Activated T-cell treated with anti-CD3 and anti-CD28 coated beads, Interleukin-2, amount 50 U/mL, for 4 hours (primary cell): Measurements from ENCODE around the gene NET1. TPM values are rescaled to one million over a fixed set of nuclear protein-coding genes. Genes with fewer than 3 reads are reported as not detected.

ENCODE experiments used
- ATAC-seq, 2 donors: fragments of 200-7000 bp; cut with Tn5 transposase; one replicate each; pipeline ENCODE4 v1.10.0; 2021
- DNase-seq: peaks from one replicate; pipeline ENCODE4 v3.0.0-alpha.2; 2020
- H3K27me3 Mint-ChIP-seq: one replicate; pipeline ENCODE4 v1.8.0; 2021; ENCODE audit warnings: low read depth, mixed read lengths
- H3K36me3 Mint-ChIP-seq: one replicate; pipeline ENCODE4 v1.8.0; 2022; ENCODE audit warnings: mixed read lengths; ENCODE audit not compliant: insufficient read depth
- H3K4me1 Mint-ChIP-seq: one replicate; pipeline ENCODE4 v1.8.0; 2021; ENCODE audit warnings: low read depth, mixed read lengths
- H3K4me3 Mint-ChIP-seq: one replicate; pipeline ENCODE4 v1.8.0; 2021; ENCODE audit warnings: mild to moderate bottlenecking, moderate library complexity, mixed read lengths
- H3K9me3 Mint-ChIP-seq: one replicate; pipeline ENCODE4 v1.8.0; 2021; ENCODE audit warnings: mixed read lengths
- total RNA-seq, 3 donors: library from RNA; stranded (reverse); gene quantifications; one replicate each; pipeline ENCODE4 v1.2.1, GENCODE V29; 2021

Gene NET1
- total RNA-seq, 3 donors from 2014 or later, result 12.7 to 35.4 (median 17.6) TPM

GRCh38 chr10:5458949-5459747 lies 46.8 kb downstream of the NET1 start:
- no peak for ATAC-seq
- Mint-ChIP-seq H3K4me1 (peaks cover 7% of the 10 kb centered on the region), H3K36me3 (peaks cover 9% of the 10 kb centered on the region)

GRCh38 chr10:5460468-5461202 lies 48.3 kb downstream of the NET1 start:
- H3K27me3 Mint-ChIP-seq, result no peaks in the 10 kb centered on the region
- peaks cover 7% of the 10 kb centered on the region for H3K4me1 Mint-ChIP-seq
- DNase-seq (no peak), ATAC-seq (no peak)
- H3K36me3 Mint-ChIP-seq, result peaks cover 6% of the 10 kb centered on the region
- no peaks in the 10 kb centered on the region for H3K9me3 Mint-ChIP-seq
- no peak overlapping the region for H3K4me3 Mint-ChIP-seq

More at GRCh38 chr10:5458949-5459747, 46.8 kb downstream of the NET1 start:
- H3K27me3 Mint-ChIP-seq, result no peaks in the 10 kb centered on the region
- DNase-seq, result no peak
- H3K4me3 Mint-ChIP-seq, result no peak overlapping the region
- H3K9me3 Mint-ChIP-seq, result no peaks in the 10 kb centered on the region

- no peak for DNase-seq
- H3K9me3 Mint-ChIP-seq, result no peaks in the 10 kb centered on the region
- H3K36me3 Mint-ChIP-seq, result peaks cover 6% of the 10 kb centered on the region
- H3K4me3 Mint-ChIP-seq, result no peak overlapping the region
- H3K4me1 Mint-ChIP-seq, result peaks cover 7% of the 10 kb centered on the region
- H3K27me3 Mint-ChIP-seq, result no peaks in the 10 kb centered on the region
- no peak for ATAC-seq
Observed at GRCh38 chr10:5461203-5461588, 48.8 kb downstream of the NET1 start.

- no peak for DNase-seq
- Mint-ChIP-seq H3K27me3 (no peaks in the 10 kb centered on the region), H3K9me3 (no peaks in the 10 kb centered on the region), H3K36me3 (peaks cover 2% of the 10 kb centered on the region), H3K4me1 (peaks cover 7% of the 10 kb centered on the region), H3K4me3 (no peak overlapping the region)
- ATAC-seq, result no peak
Observed at GRCh38 chr10:5461914-5462840, 49.8 kb downstream of the NET1 start.

- ATAC-seq (no peak), DNase-seq (no peak)
- no peaks in the 10 kb centered on the region for H3K27me3 Mint-ChIP-seq
- H3K4me1 Mint-ChIP-seq, result peaks cover 5% of the 10 kb centered on the region
- peaks cover 2% of the 10 kb centered on the region for H3K36me3 Mint-ChIP-seq
- no peak overlapping the region for H3K4me3 Mint-ChIP-seq
- H3K9me3 Mint-ChIP-seq, result no peaks in the 10 kb centered on the region
Observed at GRCh38 chr10:5462841-5463293, 50.5 kb downstream of the NET1 start.

GRCh38 chr10:5464546-5464945 lies 52.2 kb downstream of the NET1 start:
- no peaks in the 10 kb centered on the region for H3K9me3 Mint-ChIP-seq
- H3K36me3 Mint-ChIP-seq, result no peaks in the 10 kb centered on the region
- ATAC-seq (no peak), DNase-seq (no peak)
- H3K4me3 Mint-ChIP-seq, result no peak overlapping the region
- no peaks in the 10 kb centered on the region for H3K4me1 Mint-ChIP-seq
- H3K27me3 Mint-ChIP-seq, result no peaks in the 10 kb centered on the region

GRCh38 chr10:5465976-5466450 lies 53.7 kb downstream of the NET1 start:
- H3K4me1 Mint-ChIP-seq, result no peaks in the 10 kb centered on the region
- no peak overlapping the region for H3K4me3 Mint-ChIP-seq
- H3K9me3 Mint-ChIP-seq, result no peaks in the 10 kb centered on the region
- no peaks in the 10 kb centered on the region for H3K27me3 Mint-ChIP-seq
- ATAC-seq, result no peak
- H3K36me3 Mint-ChIP-seq, result no peaks in the 10 kb centered on the region
- DNase-seq, result no peak

GRCh38 chr10:5466451-5467206 lies 54.3 kb downstream of the NET1 start:
- no peaks in the 10 kb centered on the region for H3K9me3 Mint-ChIP-seq
- H3K4me1 Mint-ChIP-seq, result no peaks in the 10 kb centered on the region
- H3K36me3 Mint-ChIP-seq, result no peaks in the 10 kb centered on the region
- H3K4me3 Mint-ChIP-seq, result no peak overlapping the region
- H3K27me3 Mint-ChIP-seq, result no peaks in the 10 kb centered on the region
- ATAC-seq (peak in 1 of 2 donors; percentile 18), DNase-seq (no peak)

- DNase-seq, result no peak
- H3K4me1 Mint-ChIP-seq, result no peaks in the 10 kb centered on the region
- no peaks in the 10 kb centered on the region for H3K9me3 Mint-ChIP-seq
- no peak overlapping the region for H3K4me3 Mint-ChIP-seq
- no peaks in the 10 kb centered on the region for H3K36me3 Mint-ChIP-seq
- no peak for ATAC-seq
- H3K27me3 Mint-ChIP-seq, result no peaks in the 10 kb centered on the region
Observed at GRCh38 chr10:5467207-5467535, 54.8 kb downstream of the NET1 start.

GRCh38 chr10:5467634-5468255 lies 55.4 kb downstream of the NET1 start:
- H3K9me3 Mint-ChIP-seq, result no peaks in the 10 kb centered on the region
- DNase-seq (no peak), ATAC-seq (no peak)
- H3K27me3 Mint-ChIP-seq, result no peaks in the 10 kb centered on the region
- no peaks in the 10 kb centered on the region for H3K4me1 Mint-ChIP-seq
- no peaks in the 10 kb centered on the region for H3K36me3 Mint-ChIP-seq
- no peak overlapping the region for H3K4me3 Mint-ChIP-seq

- Mint-ChIP-seq H3K4me1 (no peaks in the 10 kb centered on the region), H3K36me3 (no peaks in the 10 kb centered on the region), H3K27me3 (no peaks in the 10 kb centered on the region), H3K4me3 (no peak overlapping the region), H3K9me3 (no peaks in the 10 kb centered on the region)
- DNase-seq (no peak), ATAC-seq (no peak)
Observed at GRCh38 chr10:5468262-5469106, 56.1 kb downstream of the NET1 start.

- Mint-ChIP-seq H3K27me3 (no peaks in the 10 kb centered on the region), H3K36me3 (no peaks in the 10 kb centered on the region), H3K4me3 (no peak overlapping the region), H3K9me3 (no peaks in the 10 kb centered on the region), H3K4me1 (no peaks in the 10 kb centered on the region)
- DNase-seq, result no peak
- ATAC-seq, result no peak
Observed at GRCh38 chr10:5469353-5470061, 57.1 kb downstream of the NET1 start.
